SKM-1 (cell line): ENCODE results near the gene SAMD5.

ENCODE experiments used
- DNase-seq: peaks from one replicate; lab custom pipeline; 2025; ENCODE audit not compliant: unreplicated experiment; lab: John Stamatoyannopoulos, UW

The SAMD5 gene

DNA sequence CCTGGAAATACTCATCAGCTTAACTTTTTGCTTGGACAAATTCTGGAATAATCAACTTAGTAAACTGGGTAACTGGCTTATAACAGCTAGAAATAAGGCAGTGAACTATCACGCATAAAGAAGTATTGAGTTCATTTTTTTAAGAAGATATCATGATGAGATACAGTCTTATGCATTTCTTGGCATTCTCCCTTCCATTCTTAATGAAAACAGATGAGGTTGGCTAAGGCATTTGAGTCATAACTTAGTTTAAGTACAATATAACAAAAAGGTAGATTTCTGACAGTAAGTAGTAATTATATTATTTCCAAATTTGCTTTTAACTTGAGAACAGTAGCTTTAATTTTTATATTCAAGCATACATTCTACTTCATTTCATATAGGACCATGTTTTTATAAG, 56.1 kb downstream of the SAMD5 start:
- no peak for DNase-seq

- no peak for DNase-seq
Measured at GRCh38 chr6:147566244-147566898, 57.9 kb downstream of the SAMD5 start.

DNA sequence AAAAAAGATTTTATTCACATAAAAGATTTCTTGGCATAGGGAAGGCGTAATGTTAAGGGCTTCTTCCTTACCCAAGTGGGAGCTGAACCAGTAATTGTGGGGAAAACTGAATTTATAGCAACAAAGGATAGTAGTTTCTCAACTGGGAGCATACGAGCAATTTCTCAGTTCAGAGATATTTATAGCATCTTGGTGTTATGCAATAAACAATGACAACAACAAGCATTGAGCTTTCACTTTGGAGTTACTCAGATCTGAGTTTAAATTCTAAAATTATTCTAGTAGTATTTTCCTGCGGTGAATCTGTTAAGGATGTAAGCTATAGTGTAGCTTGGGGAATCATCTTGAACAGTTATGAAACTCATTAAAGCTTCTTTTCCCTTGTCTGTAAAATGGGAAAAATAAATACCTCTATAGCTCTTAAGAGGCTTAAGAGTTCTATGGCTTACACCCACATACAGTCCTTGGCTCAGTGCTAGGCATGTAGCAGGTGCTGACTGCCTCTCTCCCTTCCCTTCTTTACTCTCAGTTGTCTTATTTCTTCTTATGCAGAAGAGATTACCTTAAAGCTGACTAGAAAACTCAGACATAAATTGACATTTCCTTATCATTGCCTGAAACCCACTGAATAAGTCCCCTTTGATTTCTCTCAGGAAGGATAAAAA, 58.8 kb downstream of the SAMD5 start:
- DNase-seq = no peak

DNA sequence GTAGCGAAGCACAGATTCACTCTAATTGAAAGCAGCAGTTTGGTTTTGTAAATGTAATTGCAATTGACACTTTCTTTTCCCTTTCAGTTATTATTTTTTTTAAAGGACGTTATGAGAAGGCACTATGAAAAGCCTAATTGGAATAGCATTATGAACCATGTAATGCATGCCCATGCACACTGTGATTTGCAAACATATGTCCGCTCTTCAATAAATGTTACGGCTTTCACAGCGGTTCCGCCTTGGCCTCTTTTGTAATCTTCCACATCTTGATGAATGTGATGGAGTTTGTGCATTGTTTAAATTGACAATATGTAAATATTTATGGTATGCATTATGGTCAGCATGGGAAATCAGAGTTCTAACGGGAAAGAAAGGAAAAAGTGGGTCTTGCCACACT, 61.3 kb downstream of the SAMD5 start:
- DNase-seq = no peak

DNA sequence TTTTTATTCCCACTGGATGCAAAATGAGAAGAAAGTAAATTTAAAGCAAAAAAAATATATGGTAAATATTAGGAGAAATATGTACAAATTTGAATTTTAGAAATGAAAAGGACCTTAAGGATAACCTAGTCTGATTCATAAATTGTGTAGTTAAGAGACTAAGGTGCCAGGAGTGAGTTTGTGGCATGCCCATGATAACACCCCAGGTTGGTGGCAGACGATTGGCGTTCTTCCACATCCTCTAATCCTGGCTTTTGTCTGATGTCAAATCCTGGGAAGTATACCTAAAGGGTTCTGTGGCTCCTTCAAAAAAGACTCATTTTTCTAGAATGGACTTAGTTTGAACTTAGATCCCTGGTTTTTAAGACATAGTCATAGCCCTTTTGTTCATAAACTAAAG, 62.2 kb downstream of the SAMD5 start:
- no peak for DNase-seq

- no peak for DNase-seq
Measured at GRCh38 chr6:147577488-147577887, 69.0 kb downstream of the SAMD5 start.

- no peak for DNase-seq
Measured at GRCh38 chr6:147578159-147578558, 69.7 kb downstream of the SAMD5 start.

GRCh38 chr6:147578883-147579282, 70.4 kb downstream of the SAMD5 start:
- DNase-seq = no peak

DNA sequence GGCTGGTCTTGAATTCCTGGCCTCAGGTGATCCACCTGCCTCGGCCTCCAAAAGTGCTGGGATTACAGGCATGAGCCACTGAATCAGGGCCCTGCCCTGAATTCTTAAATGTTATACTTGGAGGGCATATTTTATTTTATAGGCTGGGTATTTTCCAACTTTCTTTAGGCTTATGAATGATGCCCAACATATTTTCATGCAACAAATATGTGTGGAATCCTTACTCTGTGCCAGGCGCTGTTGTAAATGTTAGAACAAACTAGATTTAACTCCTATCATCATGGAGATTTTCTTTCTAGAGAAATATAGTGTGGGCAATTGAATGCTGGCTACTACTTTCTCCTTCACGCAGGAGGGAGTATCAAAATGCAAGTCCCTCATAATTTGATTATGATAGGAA, 71.2 kb downstream of the SAMD5 start:
- no peak for DNase-seq

GRCh38 chr6:147582991-147583390, 74.5 kb downstream of the SAMD5 start:
- DNase-seq = no peak

- DNase-seq = no peak
Measured at GRCh38 chr6:147585256-147585655, 76.8 kb downstream of the SAMD5 start.

DNA sequence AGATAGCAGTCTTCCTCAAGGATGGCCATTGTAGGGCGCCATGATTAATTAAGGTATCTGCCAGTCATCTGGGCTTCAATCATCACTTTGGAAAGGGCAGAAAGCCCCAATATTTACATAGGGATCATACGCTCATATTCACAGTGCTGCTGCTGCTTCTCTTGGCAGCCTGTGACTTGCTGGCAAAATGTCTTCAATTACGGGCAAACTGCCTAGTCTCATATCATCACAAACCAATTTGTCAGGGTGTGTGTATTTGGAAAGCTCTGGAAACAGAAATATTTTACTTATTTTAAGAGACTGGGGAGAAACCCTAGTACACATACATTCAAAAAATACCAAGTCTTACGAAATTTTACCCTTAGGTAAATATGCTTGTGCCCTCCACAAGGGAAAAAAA, 77.6 kb downstream of the SAMD5 start:
- DNase-seq = no peak

DNA sequence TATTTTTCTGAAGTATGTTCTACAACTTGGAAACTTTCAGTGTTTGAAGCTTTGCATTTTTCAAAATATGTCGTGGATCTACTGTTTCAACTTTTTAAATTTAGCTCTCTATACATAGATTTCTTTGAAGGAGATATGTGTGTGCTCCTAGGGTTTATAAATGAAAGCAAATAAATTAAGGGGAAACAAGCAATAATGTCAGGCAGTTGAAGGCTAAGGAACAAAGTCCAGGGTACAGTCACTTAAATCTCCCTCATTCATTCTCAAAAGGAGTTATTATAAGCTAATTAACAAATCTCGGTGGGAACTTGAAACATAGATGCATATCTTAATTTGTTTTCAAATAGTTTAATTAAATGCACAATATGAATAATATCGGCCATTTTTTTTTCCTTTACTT, 79.4 kb downstream of the SAMD5 start:
- DNase-seq = no peak

- no peak for DNase-seq
Measured at GRCh38 chr6:147588469-147588868, 80.0 kb downstream of the SAMD5 start.

- no peak for DNase-seq
Measured at GRCh38 chr6:147589739-147590250, 81.3 kb downstream of the SAMD5 start.

DNA sequence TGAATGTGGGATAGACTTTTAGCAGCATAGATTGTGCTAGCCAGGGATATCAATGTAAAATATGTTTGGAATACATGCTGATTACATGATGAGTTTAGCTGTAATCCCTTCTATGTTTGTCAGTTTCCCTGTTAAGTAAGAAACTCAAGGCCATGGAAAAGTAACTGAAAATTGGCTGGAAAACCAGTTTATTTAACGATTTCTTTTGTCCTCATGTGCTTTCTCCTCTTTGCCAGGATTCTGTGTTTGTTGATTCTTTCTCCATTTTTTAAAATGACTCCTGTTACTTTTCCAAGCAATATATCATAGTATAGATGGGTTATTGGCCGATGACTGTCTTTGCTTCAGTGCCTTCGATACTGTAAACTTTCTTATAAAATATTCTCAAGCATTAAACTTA, 87.5 kb downstream of the SAMD5 start:
- DNase-seq = no peak

- DNase-seq = no peak
Measured at GRCh38 chr6:147603392-147604081, 95.0 kb downstream of the SAMD5 start.

DNA sequence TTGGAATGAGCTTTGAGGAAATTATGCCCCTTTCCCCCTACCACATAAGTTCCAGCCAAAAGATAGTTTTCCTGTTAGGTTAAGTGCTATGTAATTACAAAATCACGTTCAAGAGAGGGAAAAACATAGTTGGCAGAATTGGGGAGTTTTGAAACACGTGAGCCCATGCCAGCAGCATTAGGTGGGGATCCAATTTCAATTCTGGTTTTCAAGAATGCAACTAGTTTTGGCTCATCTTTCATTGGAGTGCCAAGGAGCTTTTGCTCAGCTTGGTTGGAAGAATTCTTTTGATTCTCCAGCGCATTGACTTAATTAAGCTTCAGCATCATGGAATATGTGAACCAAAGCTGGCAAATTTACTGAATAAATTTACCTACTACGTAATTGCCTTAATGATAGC, 95.9 kb downstream of the SAMD5 start:
- DNase-seq = no peak

DNA sequence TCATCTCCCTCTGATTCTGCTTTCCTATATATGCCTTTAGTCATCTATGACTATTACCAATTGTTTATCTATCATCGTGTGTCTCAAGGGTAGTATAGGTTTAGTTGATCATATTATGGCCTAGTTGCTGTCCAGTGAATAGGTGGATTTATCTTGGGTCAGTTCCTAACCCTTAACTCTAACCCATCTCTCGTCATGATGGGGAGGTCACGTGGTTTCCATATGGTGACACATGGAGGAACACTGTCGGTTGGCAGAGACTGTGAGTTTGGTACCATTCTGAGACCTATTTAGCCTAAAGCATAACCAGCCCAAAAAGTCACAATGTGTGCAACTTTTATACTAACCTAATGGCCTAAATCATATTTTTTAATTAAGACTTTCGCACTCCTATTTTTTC, 103.5 kb downstream of the SAMD5 start:
- no peak for DNase-seq

DNA sequence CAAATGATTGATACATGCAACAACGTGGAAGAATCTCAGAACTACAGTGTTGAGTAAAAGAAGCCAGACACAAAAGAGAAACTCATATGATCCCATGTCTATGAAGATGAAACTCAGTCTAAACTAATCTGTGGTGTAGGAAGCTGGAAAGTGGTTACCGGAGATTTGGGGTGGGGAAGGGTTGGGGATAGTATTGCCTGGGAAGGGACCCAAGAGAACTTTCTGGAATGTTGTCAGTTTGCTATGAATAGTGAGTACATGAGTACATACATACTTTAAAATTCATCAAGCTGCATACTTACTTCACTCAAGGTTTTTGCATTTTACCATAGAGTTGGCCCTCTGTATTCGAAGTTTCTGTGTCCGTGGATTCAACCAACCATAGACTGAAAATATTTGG, 106.0 kb downstream of the SAMD5 start:
- no peak for DNase-seq

- DNase-seq = no peak
Measured at GRCh38 chr6:147615659-147616456, 107.4 kb downstream of the SAMD5 start.
